Neural progenitor cell (in vitro differentiated cells): ENCODE measurements around the gene CDH12. TPM values are rescaled to one million over a fixed set of nuclear protein-coding genes. Genes with fewer than 3 reads are reported as not detected.

Source experiments
- DNase-seq: peaks from one replicate; pipeline ENCODE4 v3.0.0-alpha.2; 2016; ENCODE audit warnings: low spot score
- H2AFZ ChIP-seq: fragments of 200-600 bp; sonication (generic); replicated peaks from 2 replicates; pipeline ENCODE4 v1.6.1; 2016; ENCODE audit warnings: antibody characterized with exemption
- H3F3A ChIP-seq: fragments of 200-600 bp; sonication (generic); 2 replicates; pipeline ENCODE4 v1.6.1; 2016; ENCODE audit warnings: antibody characterized with exemption, low read depth
- H3K27ac ChIP-seq: fragments of 200-600 bp; sonication (generic); 2 replicates; pipeline ENCODE4 v1.5.1; 2016; ENCODE audit warnings: mild to moderate bottlenecking
- H3K27me3 ChIP-seq: fragments of 200-600 bp; sonication (generic); 2 replicates; pipeline ENCODE4 v1.6.1; 2016; ENCODE audit warnings: mild to moderate bottlenecking, moderate library complexity
- H3K36me3 ChIP-seq: fragments of 200-600 bp; sonication (generic); 2 replicates; pipeline ENCODE4 v1.5.1; 2016
- H3K4me1 ChIP-seq: fragments of 200-600 bp; sonication (generic); 2 replicates; pipeline ENCODE4 v1.6.1; 2016; ENCODE audit warnings: mixed run types
- H3K4me2 ChIP-seq: fragments of 200-600 bp; sonication (generic); 2 replicates; pipeline ENCODE4 v1.6.1; 2016
- H3K4me3 ChIP-seq: fragments of 200-600 bp; sonication (generic); 2 replicates; pipeline ENCODE4 v1.5.1; 2016
- H3K79me2 ChIP-seq: fragments of 200-600 bp; sonication (generic); 2 replicates; pipeline ENCODE4 v1.6.1; 2016; ENCODE audit warnings: low read depth
- H3K9ac ChIP-seq: fragments of 200-600 bp; sonication (generic); 2 replicates; pipeline ENCODE4 v1.6.1; 2016
- H3K9me3 ChIP-seq: fragments of 200-600 bp; sonication (generic); 2 replicates; pipeline ENCODE4 v1.5.1; 2016; ENCODE audit warnings: low read depth
- H4K20me1 ChIP-seq: fragments of 200-600 bp; sonication (generic); 2 replicates; pipeline ENCODE4 v1.6.1; 2016; ENCODE audit warnings: low read depth
- H3K27ac Mint-ChIP-seq: 3 replicates; pipeline ENCODE4 v1.8.0; 2021; ENCODE audit warnings: mixed read lengths
- H3K27me3 Mint-ChIP-seq: 2 replicates; pipeline ENCODE4 v1.8.0; 2022; ENCODE audit warnings: low read depth, mild to moderate bottlenecking, inconsistent platforms, moderate library complexity, mixed read lengths; ENCODE audit not compliant: insufficient read depth
- H3K36me3 Mint-ChIP-seq: 3 replicates; pipeline ENCODE4 v1.8.0; 2021; ENCODE audit warnings: mixed read lengths
- H3K4me1 Mint-ChIP-seq: 3 replicates; pipeline ENCODE4 v1.8.0; 2021; ENCODE audit warnings: mixed read lengths
- H3K4me3 Mint-ChIP-seq: 3 replicates; pipeline ENCODE4 v1.8.0; 2021; ENCODE audit warnings: mild to moderate bottlenecking, moderate library complexity, mixed read lengths
- H3K9me3 Mint-ChIP-seq: 3 replicates; pipeline ENCODE4 v1.8.0; 2020; ENCODE audit warnings: mixed read lengths
- CTCF ChIP-seq: fragments of 200-600 bp; sonication (generic); IDR thresholded peaks from 2 replicates; pipeline ENCODE4 v1.5.1; 2017; ENCODE audit warnings: antibody characterized with exemption, mild to moderate bottlenecking
- EZH2 ChIP-seq: fragments of 200-600 bp; sonication (generic); IDR thresholded peaks from 2 replicates; pipeline ENCODE4 v1.6.1; 2017; ENCODE audit warnings: antibody characterized with exemption, mild to moderate bottlenecking, moderate library complexity
- EZH2phosphoT487 ChIP-seq: fragments of 200-600 bp; sonication (generic); IDR thresholded peaks from 2 replicates; pipeline ENCODE4 v1.6.1; 2017; ENCODE audit warnings: antibody characterized with exemption
- total RNA-seq: library from RNA; depleted of rRNA; stranded (reverse); fragments of >200 nt; gene quantifications from 2 replicates; pipeline ENCODE4 v1.2.3, GENCODE V29; 2015; ENCODE audit warnings: low replicate concordance

Gene CDH12
- total RNA-seq, 1 donor from 2014 or later: not detected

- no peak for TF ChIP-seq EZH2phosphoT487
- no peak for TF ChIP-seq CTCF
- TF ChIP-seq EZH2: no peak
- Histone ChIP-seq H3K79me2 (no peaks in the 10 kb centered on the region), H3K4me2 (no peak overlapping the region), H3K4me1 (no peaks in the 10 kb centered on the region), H3K4me3 (no peak overlapping the region), H3K9ac (no peak overlapping the region), H3F3A (no peaks in the 10 kb centered on the region), H3K27me3 (no peaks in the 10 kb centered on the region), H3K36me3 (no peaks in the 10 kb centered on the region), H3K27ac (no peak overlapping the region), H3K9me3 (no peaks in the 10 kb centered on the region), H4K20me1 (no peaks in the 10 kb centered on the region), H2AFZ (no peak overlapping the region)
- Mint-ChIP-seq H3K4me1 (no peaks in the 10 kb centered on the region), H3K4me3 (no peak overlapping the region), H3K36me3 (no peaks in the 10 kb centered on the region), H3K27ac (no peak overlapping the region), H3K27me3 (no peaks in the 10 kb centered on the region), H3K9me3 (no peaks in the 10 kb centered on the region)
- no peak for DNase-seq
Observed at GRCh38 chr5:22557251-22557650, 295.9 kb downstream of the CDH12 start.

GRCh38 chr5:22554475-22554874, 298.7 kb downstream of the CDH12 start:
- DNase-seq: no peak
- Mint-ChIP-seq H3K4me1 (no peaks in the 10 kb centered on the region), H3K36me3 (no peaks in the 10 kb centered on the region), H3K4me3 (no peak overlapping the region), H3K27ac (no peak overlapping the region), H3K27me3 (no peaks in the 10 kb centered on the region), H3K9me3 (no peaks in the 10 kb centered on the region)
- no peaks in the 10 kb centered on the region for H3K9me3 ChIP-seq
- H3K27ac ChIP-seq: no peak overlapping the region
- H3K36me3 ChIP-seq: no peaks in the 10 kb centered on the region
- H3K9ac ChIP-seq: no peak overlapping the region
- H4K20me1 ChIP-seq: no peaks in the 10 kb centered on the region
- H2AFZ ChIP-seq: no peak overlapping the region
- H3K4me1 ChIP-seq: no peaks in the 10 kb centered on the region
- H3K79me2 ChIP-seq: no peaks in the 10 kb centered on the region
- no peak overlapping the region for H3K4me2 ChIP-seq
- no peaks in the 10 kb centered on the region for H3F3A ChIP-seq
- no peaks in the 10 kb centered on the region for H3K27me3 ChIP-seq
- H3K4me3 ChIP-seq: no peak overlapping the region
- TF ChIP-seq EZH2 (no peak), EZH2phosphoT487 (no peak), CTCF (no peak)

GRCh38 chr5:22549876-22550671, 303.1 kb downstream of the CDH12 start:
- H4K20me1 ChIP-seq: no peaks in the 10 kb centered on the region
- Mint-ChIP-seq H3K27ac (no peak overlapping the region), H3K4me3 (no peak overlapping the region), H3K36me3 (no peaks in the 10 kb centered on the region), H3K4me1 (no peaks in the 10 kb centered on the region), H3K27me3 (no peaks in the 10 kb centered on the region), H3K9me3 (no peaks in the 10 kb centered on the region)
- no peak for DNase-seq
- H3K4me2 ChIP-seq: no peak overlapping the region
- no peak overlapping the region for H2AFZ ChIP-seq
- H3K4me1 ChIP-seq: no peaks in the 10 kb centered on the region
- no peaks in the 10 kb centered on the region for H3F3A ChIP-seq
- no peak overlapping the region for H3K9ac ChIP-seq
- no peaks in the 10 kb centered on the region for H3K79me2 ChIP-seq
- no peak for TF ChIP-seq CTCF
- TF ChIP-seq EZH2: no peak
- TF ChIP-seq EZH2phosphoT487: no peak
- no peaks in the 10 kb centered on the region for H3K27me3 ChIP-seq
- no peaks in the 10 kb centered on the region for H3K9me3 ChIP-seq
- no peaks in the 10 kb centered on the region for H3K36me3 ChIP-seq
- H3K4me3 ChIP-seq: no peak overlapping the region
- no peak overlapping the region for H3K27ac ChIP-seq
